Heart left ventricle (tissue), 16 donors: Measurements from ENCODE around the gene ZNF865. TPM values are rescaled to one million over a fixed set of nuclear protein-coding genes. Genes with fewer than 3 reads are reported as not detected.

ENCODE experiments used
- ATAC-seq, 4 donors: fragments of 200-7000 bp; cut with Tn5 transposase; one replicate each; pipeline ENCODE4 v1.9.1; 2020 to 2022; ENCODE audit warnings: moderate library complexity in 4 of 4, mild to moderate bottlenecking in 3 of 4, moderate number of reproducible peaks in 1 of 4
- DNase-seq, 5 donors: peaks; one replicate each; pipeline ENCODE4 v3.0.0-alpha.2; 2020
- H3K27ac ChIP-seq, 12 donors: fragments of 200-600 bp; sonication (generic) in 4 of 12; one replicate each; pipeline versions ENCODE4 v1.5.0 to v1.8.0; 2016 to 2022; ENCODE audit warnings: mild to moderate bottlenecking in 2 of 12
- H3K27me3 ChIP-seq, 9 donors: fragments of 200-600 bp; sonication (generic) in 2 of 9; one replicate each; pipeline versions ENCODE4 v1.5.1 to v1.8.0; 2016 to 2022; ENCODE audit warnings: mild to moderate bottlenecking in 3 of 9
- H3K36me3 ChIP-seq, 9 donors: fragments of 200-600 bp; sonication (generic) in 2 of 9; one replicate each; pipeline versions ENCODE4 v1.5.0 to v1.8.0; 2018 to 2022; ENCODE audit warnings: mild to moderate bottlenecking in 2 of 9
- H3K4me1 ChIP-seq, 12 donors: fragments of 200-600 bp; sonication (generic) in 4 of 12; one replicate each; pipeline versions ENCODE4 v1.5.0 to v1.8.0; 2016 to 2022; ENCODE audit warnings: mild to moderate bottlenecking in 3 of 12
- H3K4me3 ChIP-seq, 12 donors: fragments of 200-600 bp; sonication (generic) in 4 of 12; one replicate each; pipeline versions ENCODE4 v1.5.0 to v1.8.0; 2017 to 2022; ENCODE audit warnings: mild to moderate bottlenecking in 9 of 12, moderate library complexity in 4 of 12
- H3K9me3 ChIP-seq, 12 donors: fragments of 200-600 bp; sonication (generic) in 4 of 12; one replicate each; pipeline versions ENCODE4 v1.5.0 to v1.8.0; 2016 to 2022; ENCODE audit warnings: mild to moderate bottlenecking in 1 of 12
- CTCF ChIP-seq, 12 donors: fragments of 200-600 bp; sonication (generic) in 4 of 12; IDR thresholded peaks; one replicate each; pipeline versions ENCODE4 v1.5.0 to v1.8.0; 2018 to 2022; ENCODE audit warnings: antibody characterized with exemption in 12 of 12, mild to moderate bottlenecking in 5 of 12
- POLR2A ChIP-seq, 2 donors: fragments of 450-650 bp; IDR thresholded peaks; one replicate each; pipeline ENCODE4 v1.6.1; 2017; ENCODE audit warnings: antibody characterized with exemption in 2 of 2, mild to moderate bottlenecking in 2 of 2, moderate library complexity in 2 of 2
- WGBS, 4 donors: extraction: QIAGEN DNeasy Blood & Tissue Kit in 2 of 4; methylation state at CpG; one replicate each; pipeline versions ENCODE4 v1.1.5 to v1.1.7; 2013 to 2018; 5-methylcytosine and 5-hydroxymethylcytosine counted together
- intact Hi-C, 10 donors: fragments of 100-400 bp; cut with DNase I; formaldehyde crosslinking; loops; one replicate each; pipeline versions ENCODE4 v1.11.1 to v1.14.2; 2022
- polyA plus RNA-seq, 2 donors: library from polyadenylated mRNA; stranded (reverse); fragments of 200-250 nt; gene quantifications; one replicate each; pipeline ENCODE4 v1.2.3, GENCODE V29; 2013
- total RNA-seq, 9 donors: library from RNA; depleted of rRNA in 2 of 9; stranded (reverse); fragments of >200 nt in 2 of 9; fragmentation: NEBNext Ultra II Directional in 3 of 9; extraction: Animal tissue kit (Norgen Biotek cat#: 25700) in 3 of 9; gene quantifications; one replicate each; pipeline versions ENCODE4 v1.1.0 to v1.2.4, GENCODE V29; 2016 to 2023
- donor health status: ischemic (EF 13 %, LVEDD 7.1; RV severe dilation, severe dysfunction).
- donor health status: healthy with polysubstance abuse.
- donor health status: DM: no; HTN: yes; CAD: no.
- donor health status: DM: no; HTN: no; CAD: no.
- donor health status: ischemic (EF 25% LVEDD 6.9; RV normal size, moderate dysfunction).
- donor health status: ischemic (EF 25% LVEDD 5.7; RV mildly dilated, moderate dysfunction).
- donor health status: healthy.
- donor health status: DM: yes; HTN: yes; CAD: no.
- donor health status: ischemic (EF 35%, LVEDD 5.7; RV mildly dilated, moderate dysfunction).
- donor health status: nonischemic (EF 11% LVEDD 7.7; RV severe dilation, severe dysfunction).
- donor health status: DM: yes; HTN: yes; CAD: no.
- donor health status: PGD.
- donor health status: ischemic (EF 29% LVEDD 5.4; RV normal size, mild dysfunction).
- donor health status: nonischemic (EF 23%, LVEDD 6.1; RV moderate dilation, normal function).

ZNF865 gene
- total and polyA plus RNA-seq, 11 donors = 11.4 to 24.3 (median 14.2) TPM

GRCh38 chr19:55646889-55647731, 41.7 kb downstream of the ZNF865 start:
- TF ChIP-seq POLR2A (IDR thresholded peaks at IDR 0.05) = no peak
- TF ChIP-seq CTCF (IDR thresholded peaks at IDR 0.05) = no peak
- DNase-seq (no peak), ATAC-seq (no peak)
- peak overlapping the region in 11 of 12 donors; percentile 68 to 96 (median 86) for H3K4me3 ChIP-seq
- H3K27ac ChIP-seq = peak overlapping the region in 11 of 12 donors; percentile 77 to 93 (median 88)
- H3K4me1 ChIP-seq = peaks cover 10 to 53% (median 39%) of the 10 kb centered on the region in 12 donors
- no peaks in the 10 kb centered on the region for H3K9me3 ChIP-seq
- peaks cover 0 to 19% (median 13%) of the 10 kb centered on the region in 9 donors for H3K36me3 ChIP-seq
- WGBS, 4 donors = 41 to 43% (median 42%) methylated on average over 14 of the region's 14 CpGs
- no peaks in the 10 kb centered on the region for H3K27me3 ChIP-seq
- intact Hi-C loops = no loop called here

- intact Hi-C loops = no loop called here
- TF ChIP-seq POLR2A (IDR thresholded peaks at IDR 0.05) (no peak), CTCF (IDR thresholded peaks at IDR 0.05) (no peak)
Measured at GRCh38 chr19:55647732-55648584, 42.5 kb downstream of the ZNF865 start, which contains the start of gene CCDC106. TSS of gene CCDC106 (plus strand) at chr19:55648212. CDS start at chr19:55649047, 835 bp downstream.

GRCh38 chr19:55648585-55649267, 43.3 kb downstream of the ZNF865 start:
- H3K4me1 ChIP-seq = peaks cover 4 to 47% (median 30%) of the 10 kb centered on the region in 12 donors
- no peaks in the 10 kb centered on the region for H3K9me3 ChIP-seq
- TF ChIP-seq CTCF (IDR thresholded peaks at IDR 0.05) (no peak), POLR2A (IDR thresholded peaks at IDR 0.05) (no peak)
- ATAC-seq (no peak), DNase-seq (no peak)
- no peaks in the 10 kb centered on the region for H3K27me3 ChIP-seq
- H3K36me3 ChIP-seq = peaks cover 0 to 19% (median 13%) of the 10 kb centered on the region in 9 donors
- H3K4me3 ChIP-seq = peak overlapping the region; percentile 68 to 96 (median 86)
- WGBS, 4 donors = 20 to 27% (median 23%) methylated on average over 9 to 25 of the region's 25 CpGs
- peak overlapping the region; percentile 69 to 93 (median 85) for H3K27ac ChIP-seq
- intact Hi-C loops = no loop called here

More at GRCh38 chr19:55647732-55648584, 42.5 kb downstream of the ZNF865 start, which contains the start of gene CCDC106:
- H3K9me3 ChIP-seq = no peaks in the 10 kb centered on the region
- DNase-seq (peak; percentile 75 to 86 (median 79)), ATAC-seq (peak; percentile 27 to 63 (median 58))
- H3K4me3 ChIP-seq = peak within 1 kb of the TSS; percentile 68 to 96 (median 86)
- H3K27ac ChIP-seq = peak within 1 kb of the TSS; percentile 69 to 93 (median 85)
- H3K36me3 ChIP-seq = peaks cover 0 to 19% (median 13%) of the 10 kb centered on the region in 9 donors
- H3K4me1 ChIP-seq = peaks cover 7 to 47% (median 31%) of the 10 kb centered on the region in 12 donors
- H3K27me3 ChIP-seq = no peaks in the 10 kb centered on the region
- 1 to 3% (median 1%) methylated on average over 24 to 87 of the region's 87 CpGs for WGBS, 4 donors
